Astrocyte (in vitro differentiated cells and primary cell): Measurements from ENCODE around the gene GCG.

ENCODE experiments used
- CTCF ChIP-seq: IDR thresholded peaks from 2 replicates; pipeline ENCODE4 v1.5.1; 2011; ENCODE audit warnings: low read depth, mild to moderate bottlenecking, inconsistent platforms, low read length, moderate library complexity; ENCODE audit not compliant: insufficient read depth
- EZH2 ChIP-seq: IDR thresholded peaks from 2 replicates; pipeline ENCODE4 v1.6.1; 2012; ENCODE audit warnings: mild to moderate bottlenecking, low read length, inconsistent platforms; ENCODE audit not compliant: insufficient read depth

DNA sequence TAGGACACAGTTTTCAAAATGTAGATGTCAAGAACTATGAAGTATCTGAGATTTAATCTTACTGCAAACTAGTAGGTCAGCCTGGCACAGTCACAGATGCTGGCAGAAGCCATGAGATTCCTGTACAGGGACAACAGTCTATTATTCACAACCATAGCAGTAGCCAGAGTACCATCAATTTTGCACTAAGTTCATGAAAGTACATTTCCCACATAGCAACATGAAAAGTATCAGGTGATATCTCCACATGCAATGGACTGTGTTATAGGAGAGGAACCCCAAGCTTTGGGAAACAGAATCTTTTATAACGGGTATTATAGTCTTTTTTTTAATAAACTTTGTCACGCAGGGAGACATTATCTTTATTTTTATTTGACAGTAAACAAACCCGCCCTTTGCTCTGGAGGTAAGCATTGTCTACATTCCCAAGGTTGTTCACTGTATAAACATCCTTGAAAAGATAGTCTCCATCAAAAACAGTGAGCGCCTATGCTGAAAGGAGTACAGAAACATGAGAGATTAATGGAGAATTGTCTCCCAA, 44.6 kb downstream of the GCG start:
- TF ChIP-seq CTCF (no peak), EZH2 (no peak)
